Globus pallidus (tissue), 1 donor: ENCODE measurements around the gene DGKI.
"Not testable (repeated sequence)": the region's sequence is repeated elsewhere in the genome, so short reads cannot be mapped to it uniquely, and the experiment has no call there.

Experiments used
- DNase-seq: peaks from one replicate; pipeline ENCODE4 v3.0.0-alpha.2; 2015; ENCODE audit warnings: low spot score

The DGKI gene

DNA sequence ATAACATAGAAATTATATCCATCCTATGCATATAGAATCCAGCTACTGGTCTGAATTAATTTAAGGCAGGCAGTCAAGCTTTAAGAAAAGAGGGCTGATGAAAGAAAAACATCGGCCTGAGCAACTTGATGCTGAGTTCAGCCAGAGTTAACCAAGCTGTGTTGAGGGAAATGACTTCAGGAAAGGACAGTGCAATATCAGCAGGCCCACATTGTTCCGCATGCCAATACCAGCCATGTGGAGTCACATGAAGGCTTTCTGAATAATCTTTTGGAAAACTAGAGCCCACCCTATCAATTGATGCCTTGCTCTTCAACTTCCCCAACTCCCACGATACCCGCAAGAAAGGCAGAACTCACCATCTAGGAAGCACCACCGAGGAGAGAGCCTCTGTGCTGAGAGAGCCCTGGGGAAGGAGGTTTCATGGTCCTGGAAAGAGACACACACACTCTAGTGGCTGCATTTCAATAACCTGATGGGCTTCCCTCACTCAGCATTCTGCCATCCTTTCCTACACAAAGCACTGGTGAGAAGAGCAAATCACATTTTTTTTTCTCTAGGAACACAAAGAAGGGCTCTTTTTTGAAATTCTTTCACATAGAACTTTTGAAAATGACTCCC, 377.5 kb downstream of the DGKI start:
- no peak for DNase-seq

DNA sequence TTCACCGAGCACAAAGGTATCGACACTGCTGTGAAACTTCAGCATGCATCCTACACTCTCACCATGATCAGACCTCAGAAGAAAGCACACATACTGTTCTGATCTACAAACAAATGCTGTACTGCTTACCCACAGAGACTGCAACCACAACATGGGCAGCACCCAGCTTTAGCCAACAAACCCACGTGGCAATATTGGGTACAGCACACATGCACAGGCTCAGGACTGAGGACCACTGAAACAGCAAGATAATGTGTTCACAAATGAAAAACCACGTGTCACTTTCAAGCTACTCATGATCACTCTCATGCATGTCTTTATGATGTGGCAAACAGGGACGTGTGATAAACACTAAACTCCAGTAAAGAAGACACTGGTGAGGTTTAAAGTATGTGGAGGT, 383.9 kb downstream of the DGKI start:
- DNase-seq: no peak

DNA sequence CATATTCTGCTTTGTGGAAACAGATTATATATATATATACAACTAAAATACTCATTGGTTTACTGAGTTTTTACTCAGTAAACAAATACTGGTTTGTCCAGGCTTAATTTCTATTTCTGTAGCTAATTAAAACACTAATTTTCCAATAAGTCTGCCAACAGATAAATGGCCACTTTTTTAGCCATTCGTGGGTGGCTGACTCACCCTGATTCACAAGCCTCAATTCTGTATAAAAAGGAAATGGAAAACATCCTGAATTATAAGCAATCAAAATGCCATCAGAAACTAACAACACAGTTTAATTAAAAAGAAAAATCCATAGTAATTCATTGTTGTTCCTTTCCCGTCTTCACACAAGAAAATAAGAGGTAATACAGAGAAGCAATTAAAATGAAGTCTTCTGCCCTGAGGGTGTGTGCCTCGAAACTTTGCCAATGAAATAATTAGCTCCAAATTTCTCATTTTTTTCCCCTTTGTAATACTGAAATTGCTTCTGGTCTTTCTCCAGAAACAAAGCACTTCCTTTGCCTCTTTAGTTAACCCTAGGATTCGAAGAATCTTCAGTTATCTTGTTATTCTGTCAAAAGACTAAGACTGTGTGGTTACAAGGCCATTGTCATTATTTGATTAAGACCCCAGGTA, 384.6 kb downstream of the DGKI start:
- DNase-seq: no peak

DNA sequence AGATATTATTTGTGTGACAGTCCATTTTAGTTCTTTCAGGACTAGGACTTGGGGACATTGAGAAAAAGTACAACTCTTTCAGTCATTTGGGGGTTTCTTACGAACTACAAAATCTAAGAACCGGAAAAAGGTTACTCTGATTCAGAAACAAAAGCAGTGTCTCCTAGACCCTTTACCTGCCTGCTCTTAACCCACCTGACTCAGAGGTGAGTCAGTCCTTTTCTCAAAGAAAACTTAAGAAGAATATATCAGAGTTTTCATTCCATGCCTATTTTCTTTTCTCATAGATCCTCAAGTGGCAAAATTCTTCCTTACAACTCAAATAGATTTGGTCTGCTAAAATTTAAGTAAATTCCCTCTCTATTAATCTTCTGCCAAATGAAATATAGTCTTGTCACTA, 388.4 kb downstream of the DGKI start:
- DNase-seq: no peak

DNA sequence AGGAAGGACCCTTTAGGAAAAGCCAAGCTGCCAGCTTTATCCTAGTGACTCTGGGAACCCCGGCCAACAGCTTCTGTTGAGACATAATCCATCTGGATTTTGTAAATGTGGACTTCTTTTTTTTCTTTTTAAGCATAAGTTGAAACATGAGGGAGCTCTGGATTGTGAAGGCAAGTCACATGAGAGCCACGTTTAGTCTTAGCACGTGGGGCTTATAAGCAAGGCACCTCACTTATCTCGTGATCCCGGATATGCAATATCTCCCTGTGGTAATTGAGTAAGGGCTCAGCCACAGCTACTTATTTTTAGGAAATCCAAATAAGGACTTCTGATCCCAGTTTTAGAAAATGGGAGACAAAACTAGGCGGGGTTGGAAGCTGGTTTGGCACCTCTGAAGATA, 392.0 kb downstream of the DGKI start:
- DNase-seq: no peak

DNA sequence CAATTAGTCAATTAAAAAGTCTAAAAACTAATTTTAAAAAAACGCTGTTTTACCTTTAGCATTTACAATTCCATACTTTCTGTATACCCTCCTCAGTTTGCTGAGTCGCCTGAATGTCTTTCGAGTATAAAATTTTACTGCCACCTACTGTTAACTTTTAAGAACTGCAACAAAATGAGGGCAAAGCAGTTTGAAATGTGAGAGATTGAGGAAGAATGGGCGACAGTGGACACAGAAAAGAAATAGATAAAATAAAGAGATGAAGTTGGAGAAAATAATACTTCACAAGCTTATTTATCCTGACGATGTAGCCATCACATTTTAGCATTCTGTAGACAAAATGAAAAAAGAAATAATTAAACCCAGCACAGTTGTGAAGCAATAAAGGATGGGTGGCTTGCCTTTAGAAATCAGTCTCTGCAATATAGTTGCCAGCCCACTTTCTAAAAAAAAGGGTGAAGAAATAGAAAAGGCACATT, 392.5 kb downstream of the DGKI start:
- peak; percentile 76 for DNase-seq

DNA sequence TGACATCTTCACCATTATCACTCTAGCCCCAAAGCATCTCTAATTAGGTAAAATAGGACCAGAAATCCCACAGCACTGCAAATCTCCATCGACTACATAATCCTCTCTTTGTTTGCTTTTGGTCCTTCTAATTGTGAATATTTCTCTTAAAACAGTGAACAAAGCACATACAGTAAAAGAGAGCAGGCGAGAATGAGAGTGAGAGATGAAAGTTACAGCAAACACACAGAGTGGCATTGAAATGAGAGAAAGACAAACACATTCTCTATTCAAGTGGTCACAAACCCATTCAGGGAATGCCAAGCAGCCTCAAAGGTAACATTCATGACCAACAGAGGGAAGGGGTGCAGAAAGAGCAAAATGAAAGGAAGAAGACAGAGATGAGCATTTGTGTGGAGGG, 393.4 kb downstream of the DGKI start:
- peak; percentile 81 for DNase-seq

DNA sequence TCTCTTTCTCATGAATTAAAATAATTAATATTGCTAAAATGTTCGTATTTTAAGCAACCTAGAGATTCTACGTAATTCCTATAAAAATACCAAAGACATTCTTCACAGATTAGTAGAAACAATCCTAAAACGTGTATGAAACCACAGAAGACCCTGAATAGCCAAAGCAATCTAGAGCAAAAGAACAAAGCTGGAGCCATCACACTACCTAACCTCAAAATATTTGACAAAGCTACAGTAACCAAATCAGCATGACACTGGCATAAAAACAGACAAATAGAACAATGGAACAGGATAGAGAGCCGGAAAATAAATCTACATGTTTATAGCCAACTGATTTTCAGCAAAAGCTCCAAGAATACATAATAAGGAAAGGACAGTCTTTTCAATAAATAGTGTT, 397.8 kb downstream of the DGKI start:
- no peak for DNase-seq

DNA sequence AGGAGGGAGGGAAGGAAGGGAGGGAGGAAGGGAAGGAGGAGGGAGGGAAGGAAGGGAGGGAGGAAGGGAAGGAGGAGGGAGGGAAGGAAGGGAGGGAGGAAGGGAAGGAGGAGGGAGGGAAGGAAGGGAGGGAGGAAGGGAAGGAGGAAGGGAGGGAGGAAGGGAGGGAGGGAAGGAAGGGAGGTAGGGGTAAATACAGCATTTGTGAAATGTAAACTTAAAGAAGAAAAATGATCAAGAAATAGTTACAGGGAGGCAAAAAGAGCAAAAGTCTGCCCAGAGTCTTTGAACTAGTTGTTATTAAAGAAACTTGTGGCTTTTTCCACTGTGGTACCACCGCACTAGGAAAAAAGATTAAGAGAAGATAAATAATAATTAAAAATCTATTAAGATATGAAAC, 398.2 kb downstream of the DGKI start:
- DNase-seq: not testable (repeated sequence)

DNA sequence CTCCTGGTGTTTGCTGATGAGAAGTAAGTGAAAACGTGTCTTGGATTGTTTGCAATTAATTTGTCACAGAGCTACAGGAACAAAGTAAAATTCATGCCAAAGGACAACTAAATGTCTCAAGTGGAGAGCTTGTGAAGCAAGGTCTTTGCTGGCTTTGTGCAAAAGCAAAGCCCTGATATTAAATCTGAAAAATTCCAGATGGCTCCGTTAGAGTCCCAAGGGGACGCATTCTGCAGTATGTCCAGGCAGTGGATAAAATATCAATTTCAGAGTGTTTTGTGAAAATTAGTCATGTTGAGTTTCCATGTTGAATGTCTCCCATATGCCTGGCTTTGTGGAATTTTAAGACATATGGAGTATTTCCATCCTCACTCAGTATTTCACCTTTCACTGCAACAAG, 400.7 kb downstream of the DGKI start:
- no peak for DNase-seq

DNA sequence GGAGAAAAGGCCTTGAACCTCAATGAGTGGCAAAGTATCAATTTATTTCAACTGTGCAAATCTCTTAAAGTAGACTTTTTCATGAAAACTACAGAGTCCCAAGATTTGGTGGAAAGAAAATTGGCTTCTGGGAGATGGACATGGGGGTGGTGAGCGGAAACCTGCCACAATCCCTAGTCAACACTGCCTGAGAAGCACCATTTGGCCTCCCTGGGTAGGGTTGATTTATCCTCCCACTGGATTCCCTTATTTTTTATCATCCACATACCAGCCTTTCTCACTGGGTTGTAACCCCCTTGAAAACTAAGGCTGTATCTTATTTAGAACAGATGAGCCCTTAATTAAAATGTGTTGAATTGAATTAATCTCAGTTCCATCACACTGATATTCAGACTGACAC, 401.5 kb downstream of the DGKI start:
- DNase-seq: no peak

DNA sequence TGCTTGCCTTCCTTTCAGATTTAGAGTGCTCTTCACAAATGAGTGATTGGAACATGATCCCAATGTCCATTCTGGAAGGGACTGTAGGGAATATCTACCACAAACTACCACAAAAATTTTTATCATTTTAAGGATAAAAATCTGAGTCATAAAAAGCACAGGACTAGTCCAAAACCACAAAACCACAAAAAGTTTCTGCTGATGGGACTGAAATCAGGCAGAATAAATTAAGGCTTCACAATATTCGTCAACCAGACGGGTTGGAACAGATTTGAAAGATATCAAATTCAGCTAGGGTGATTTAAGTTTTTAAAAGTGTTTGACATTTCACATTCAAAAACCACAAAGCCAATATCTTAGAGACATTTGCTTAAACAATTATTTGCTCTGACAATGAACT, 403.2 kb downstream of the DGKI start:
- DNase-seq: no peak

DNA sequence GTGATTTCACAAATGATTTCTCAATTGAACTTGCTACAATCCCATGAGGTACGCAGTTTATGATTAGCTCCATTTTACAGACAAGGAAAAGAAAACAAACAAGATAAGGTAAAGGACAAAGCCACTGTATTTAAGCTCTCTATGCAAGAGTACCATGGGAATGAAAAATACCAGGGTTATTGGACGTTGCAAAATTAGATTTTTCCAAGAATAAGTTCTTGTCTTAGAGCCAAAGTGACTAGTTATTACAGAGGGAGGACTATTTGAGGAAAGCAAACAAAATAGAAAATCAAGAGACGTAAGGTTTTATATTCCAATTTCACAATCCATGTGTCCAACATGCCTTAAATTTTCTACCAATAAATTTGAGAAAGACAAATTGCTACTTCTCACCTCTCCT, 405.3 kb downstream of the DGKI start:
- no peak for DNase-seq

DNA sequence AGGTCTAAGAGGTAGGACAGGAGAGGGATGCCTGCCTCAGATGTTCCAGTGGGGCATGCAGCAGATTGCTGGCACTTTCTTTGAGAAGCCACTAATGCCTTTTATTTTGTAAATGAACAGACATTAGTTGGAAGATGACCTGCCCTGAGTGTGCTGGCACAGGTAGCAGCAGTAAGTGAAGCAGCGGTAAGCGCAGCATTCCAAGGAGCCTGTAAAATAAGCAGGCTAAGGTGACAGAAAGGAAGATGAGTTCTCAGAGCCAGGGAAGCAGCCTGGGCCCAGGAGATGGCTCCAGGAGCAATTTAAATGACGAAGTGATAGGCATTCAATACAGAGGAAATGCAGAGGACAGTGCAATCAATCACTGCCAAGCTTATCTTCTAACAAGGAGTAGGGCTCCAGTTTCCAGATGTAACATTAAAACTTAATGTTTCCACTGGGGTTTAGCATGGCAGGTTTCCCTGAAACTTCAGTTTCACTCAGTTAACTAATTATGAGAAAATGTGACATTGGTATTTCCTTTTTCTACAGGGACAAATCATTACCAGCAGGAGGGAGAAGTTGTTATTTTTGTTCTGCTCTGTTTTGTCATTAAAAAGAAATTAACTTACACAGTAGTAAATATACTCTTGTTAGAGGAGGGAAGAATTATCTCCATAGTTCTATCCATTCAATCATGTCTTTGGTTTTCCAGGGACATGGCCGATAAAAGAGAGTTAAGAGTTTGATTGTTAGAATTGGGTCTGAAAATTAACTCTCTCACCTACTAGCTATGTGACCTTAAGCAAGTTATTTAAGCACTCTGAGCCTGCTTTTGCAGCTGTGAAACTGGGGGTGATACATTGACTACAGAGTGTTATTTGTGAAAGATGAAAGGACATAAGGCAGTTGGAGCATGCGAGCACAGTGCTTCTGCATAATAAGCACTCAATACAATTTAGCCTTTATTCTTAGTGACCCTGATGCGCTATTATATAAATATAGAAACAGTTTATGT, 406.6 kb downstream of the DGKI start:
- peak; percentile 82 for DNase-seq

DNA sequence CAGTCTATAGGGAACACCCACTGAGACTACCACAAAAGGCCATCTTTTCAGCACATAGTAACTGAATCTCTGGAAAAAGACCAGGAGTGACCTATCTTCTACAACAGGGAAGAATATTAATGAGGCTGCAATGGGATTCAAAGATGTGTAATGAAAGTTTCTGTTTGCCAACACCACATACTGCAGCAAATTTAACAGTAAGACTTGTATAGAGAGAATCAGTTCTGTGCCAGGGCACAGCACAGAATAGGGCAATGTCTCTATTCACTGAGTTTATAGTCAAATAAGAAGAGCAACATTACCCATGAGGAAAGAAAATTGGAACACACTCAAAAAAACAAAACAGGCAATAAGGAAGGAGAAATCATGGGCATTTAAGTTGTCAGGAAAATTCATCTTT, 411.8 kb downstream of the DGKI start:
- no peak for DNase-seq

DNA sequence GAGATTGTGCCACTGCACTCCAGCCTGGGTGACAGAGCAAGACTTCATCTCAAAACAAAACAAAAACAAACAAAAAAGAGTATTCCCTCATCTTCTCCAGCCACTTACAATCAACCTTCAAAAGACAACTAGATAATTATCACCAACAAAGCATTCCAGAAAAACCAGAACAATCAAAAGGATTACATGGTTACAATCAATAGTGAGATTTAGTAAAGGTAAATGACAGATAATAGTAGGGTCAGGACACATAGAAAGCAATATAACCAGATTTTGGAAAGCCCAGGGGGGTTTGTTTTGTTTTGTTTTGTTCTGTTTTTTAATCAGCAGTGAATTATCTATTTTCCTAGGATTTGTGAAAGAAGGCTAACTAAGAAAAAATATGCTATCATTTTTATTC, 412.2 kb downstream of the DGKI start:
- no peak for DNase-seq

DNA sequence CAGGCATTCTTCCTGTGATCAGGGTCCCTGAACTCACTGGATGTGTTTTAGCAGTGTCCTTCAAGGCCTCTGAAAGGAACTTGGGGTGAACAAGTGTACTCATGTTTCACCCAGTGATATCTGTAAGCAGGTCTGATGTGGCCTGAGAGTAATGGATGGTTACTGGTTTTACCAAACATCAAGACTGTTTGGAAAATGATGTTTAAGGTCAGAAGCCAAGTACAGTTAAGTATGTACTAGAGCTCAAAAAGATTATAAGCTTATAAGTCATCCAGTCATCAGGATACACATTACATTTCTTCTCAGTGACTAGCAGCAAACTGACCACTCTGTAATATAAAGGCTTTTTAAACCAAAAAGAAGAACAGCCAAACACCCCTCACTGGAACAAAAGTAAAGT, 423.5 kb downstream of the DGKI start:
- DNase-seq: no peak

DNA sequence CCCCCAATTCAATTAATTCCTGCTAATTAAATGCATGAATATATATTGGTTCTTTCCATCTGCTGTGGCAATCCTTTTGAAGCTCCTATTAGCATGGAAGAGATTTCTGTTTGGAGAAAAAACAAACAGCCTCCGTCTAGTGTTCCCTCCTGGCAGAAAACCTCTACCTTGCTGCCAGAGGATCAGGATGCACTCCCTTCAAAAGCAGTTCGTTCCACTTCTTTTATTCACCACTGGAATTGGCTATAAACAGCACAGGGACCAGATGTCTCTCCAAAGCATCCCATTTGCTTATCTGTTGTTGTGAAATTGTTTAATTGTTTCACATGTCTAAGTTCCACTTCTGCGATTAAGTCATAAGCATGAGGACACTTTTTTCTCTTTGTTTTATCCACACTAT, 425.4 kb downstream of the DGKI start:
- no peak for DNase-seq

DNA sequence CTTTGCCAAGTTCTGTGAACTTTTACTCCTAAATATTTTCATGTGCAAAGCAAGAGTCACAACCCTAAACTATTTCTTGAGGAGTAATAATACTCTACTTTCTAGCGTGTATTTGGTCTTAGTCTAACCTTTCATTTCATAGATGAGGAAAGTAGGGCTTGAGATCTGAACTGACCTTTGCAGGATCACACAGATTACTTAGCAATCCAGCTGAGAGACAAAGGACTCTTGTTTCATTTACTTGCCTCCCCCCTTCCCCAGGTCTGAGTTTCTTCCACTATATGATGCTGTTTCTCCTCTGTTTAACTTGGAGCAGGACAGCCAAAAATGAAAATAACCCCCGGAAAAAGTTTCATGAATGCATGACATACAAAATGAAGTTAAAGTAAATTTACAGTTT, 427.9 kb downstream of the DGKI start:
- no peak for DNase-seq

DNA sequence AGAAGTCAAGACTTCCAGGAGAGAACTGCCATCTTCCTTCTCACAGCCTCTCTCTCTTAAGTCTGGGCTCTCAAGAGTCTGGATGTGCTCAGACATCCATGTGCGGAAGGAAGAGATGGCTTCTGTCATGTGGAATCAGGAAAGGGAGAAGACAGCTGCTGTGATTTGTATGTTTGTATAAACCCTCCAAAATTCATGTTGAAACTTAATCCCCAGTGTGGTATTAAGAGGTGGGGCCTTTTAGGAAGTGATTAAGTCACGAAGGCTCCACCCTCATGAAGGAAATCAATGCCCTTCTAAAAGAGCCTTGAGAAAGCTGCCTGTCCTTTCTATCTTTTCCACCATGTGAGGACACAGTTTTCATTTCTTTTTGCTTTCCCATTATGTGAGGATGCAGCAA, 429.3 kb downstream of the DGKI start:
- DNase-seq: no peak

DNA sequence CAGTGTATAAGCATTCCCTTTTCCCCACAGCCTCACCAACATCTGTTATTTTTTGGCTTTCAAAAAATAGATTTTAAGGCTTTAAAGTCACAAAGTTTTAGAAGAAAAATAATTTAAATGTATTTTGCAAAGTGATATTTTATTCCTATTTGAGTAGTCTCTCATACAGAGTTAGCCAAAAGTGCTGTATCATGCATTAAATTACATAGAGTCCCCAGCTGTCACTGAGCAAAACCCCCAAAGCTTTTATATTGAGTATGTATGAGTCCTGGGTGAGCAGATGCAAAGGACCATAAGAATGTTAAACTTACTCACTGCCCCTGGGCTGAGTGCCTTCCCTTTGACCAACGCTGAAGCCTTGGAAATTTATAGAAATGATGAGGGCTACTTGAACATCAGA, 432.9 kb downstream of the DGKI start:
- no peak for DNase-seq

DNA sequence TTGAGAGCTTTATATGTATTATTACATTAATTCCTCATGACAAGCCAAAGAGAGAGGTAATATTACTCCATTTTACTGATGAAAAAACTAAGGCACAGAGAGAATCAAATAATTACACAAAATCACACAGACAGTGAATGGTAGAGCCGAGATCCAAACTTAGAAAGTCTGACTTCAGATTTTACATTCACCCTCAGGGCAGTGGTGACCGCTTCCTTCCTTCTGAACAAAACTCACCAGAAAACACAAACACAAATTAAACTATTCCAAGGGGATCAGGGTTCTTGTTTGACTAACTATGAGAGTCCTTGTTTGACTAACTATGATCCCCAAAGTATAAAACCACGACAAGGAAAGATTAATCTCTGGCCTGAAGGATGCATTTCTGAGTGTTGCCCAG, 435.3 kb downstream of the DGKI start:
- DNase-seq: no peak

DNA sequence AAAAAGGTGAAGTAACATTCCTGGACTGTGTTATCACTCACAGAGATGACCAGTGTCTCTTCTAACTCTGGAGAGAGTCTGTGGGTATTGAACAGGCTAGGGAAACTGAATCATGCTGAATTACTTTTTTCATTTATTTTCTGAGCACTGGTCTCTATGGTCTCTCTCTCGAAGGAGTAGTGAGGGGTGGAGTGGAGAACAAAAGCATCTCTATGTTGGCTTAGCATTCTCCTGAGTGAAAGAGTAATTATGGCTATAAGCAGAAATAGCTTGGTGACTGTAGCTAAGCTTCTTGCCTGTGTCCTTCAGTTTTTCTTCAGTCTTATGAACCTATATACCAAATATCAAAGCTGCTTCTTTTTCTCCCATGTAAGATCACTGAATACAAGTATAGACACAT, 438.6 kb downstream of the DGKI start:
- DNase-seq: no peak
